Measurements from ENCODE around the gene DAPK2. TPM values are rescaled to one million over a fixed set of nuclear protein-coding genes. Genes with fewer than 3 reads are reported as not detected.

Gene DAPK2
- total and polyA plus RNA-seq, 2 donors from 2014 or later = 3.0 to 3.8 TPM

DNA sequence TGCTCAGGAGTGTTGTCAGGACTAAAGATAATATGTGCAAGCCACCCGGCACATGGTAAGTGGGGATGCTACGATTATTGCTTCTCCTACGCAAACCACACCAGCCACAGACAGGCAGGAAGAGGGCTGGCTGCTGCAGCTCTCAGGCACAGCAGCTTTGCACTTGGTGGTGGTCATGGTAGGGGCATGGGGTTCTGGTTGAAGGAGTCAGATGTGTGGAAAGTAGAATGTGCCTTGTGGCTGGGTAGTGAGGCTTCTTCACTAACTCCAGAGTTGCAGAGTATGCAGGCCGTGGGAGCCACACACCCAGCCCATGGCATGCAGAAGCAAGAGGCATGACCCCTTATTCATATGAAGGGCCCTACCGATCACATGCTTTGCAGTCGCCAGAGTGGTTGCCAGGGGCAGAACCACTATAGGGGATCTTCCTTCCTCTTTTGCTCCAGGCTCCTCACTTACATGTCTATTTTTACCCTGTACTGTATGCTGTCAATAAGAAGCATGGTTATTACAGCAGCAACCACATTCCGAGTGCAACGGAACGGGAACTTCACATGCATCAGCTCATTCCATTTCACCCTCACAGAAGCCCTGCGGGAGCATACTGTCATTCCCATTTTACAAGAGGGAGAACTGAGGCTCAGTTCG lies 153.4 kb downstream of the DAPK2 start:
- Histone ChIP-seq H3K9me3 (ENCODE audit: control insufficient read depth in 2 of 3, insufficient read depth in 1 of 3, low read length in 3 of 3) (no peaks in the 10 kb centered on the region), H3K9ac (ENCODE audit: low read length in 3 of 3) (no peak overlapping the region), H3K4me1 (ENCODE audit: control insufficient read depth in 2 of 3, insufficient read depth in 2 of 3, low read depth in 1 of 3, low read length in 3 of 3) (peaks cover 0 to 18% (median 2%) of the 10 kb centered on the region in 3 donors), H3K27ac (ENCODE audit: low read depth in 2 of 2, low read length in 2 of 2) (no peak overlapping the region), H3K27me3 (ENCODE audit: control insufficient read depth, insufficient read depth, low read length) (no peaks in the 10 kb centered on the region), H3K4me3 (ENCODE audit: low read length in 3 of 3) (no peak overlapping the region), H3K36me3 (ENCODE audit: control insufficient read depth in 2 of 3, insufficient read depth in 3 of 3, low read length in 3 of 3) (no peaks in the 10 kb centered on the region)
- DNase-seq (peak in 1 of 5 donors; percentile 71), FAIRE-seq (no peak)
- intact Hi-C loops (cut with DNase I) = loop anchor here (10.0 kb wide), 1 partner anchor 138 kb away; no protein-coding TSS in a partner anchor
- TF ChIP-seq, protein P1, sequence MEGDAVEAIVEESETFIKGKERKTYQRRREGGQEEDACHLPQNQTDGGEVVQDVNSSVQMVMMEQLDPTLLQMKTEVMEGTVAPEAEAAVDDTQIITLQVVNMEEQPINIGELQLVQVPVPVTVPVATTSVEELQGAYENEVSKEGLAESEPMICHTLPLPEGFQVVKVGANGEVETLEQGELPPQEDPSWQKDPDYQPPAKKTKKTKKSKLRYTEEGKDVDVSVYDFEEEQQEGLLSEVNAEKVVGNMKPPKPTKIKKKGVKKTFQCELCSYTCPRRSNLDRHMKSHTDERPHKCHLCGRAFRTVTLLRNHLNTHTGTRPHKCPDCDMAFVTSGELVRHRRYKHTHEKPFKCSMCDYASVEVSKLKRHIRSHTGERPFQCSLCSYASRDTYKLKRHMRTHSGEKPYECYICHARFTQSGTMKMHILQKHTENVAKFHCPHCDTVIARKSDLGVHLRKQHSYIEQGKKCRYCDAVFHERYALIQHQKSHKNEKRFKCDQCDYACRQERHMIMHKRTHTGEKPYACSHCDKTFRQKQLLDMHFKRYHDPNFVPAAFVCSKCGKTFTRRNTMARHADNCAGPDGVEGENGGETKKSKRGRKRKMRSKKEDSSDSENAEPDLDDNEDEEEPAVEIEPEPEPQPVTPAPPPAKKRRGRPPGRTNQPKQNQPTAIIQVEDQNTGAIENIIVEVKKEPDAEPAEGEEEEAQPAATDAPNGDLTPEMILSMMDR (IDR thresholded peaks at IDR 0.05; ENCODE audit: borderline replicate concordance, extremely low read depth, insufficient read depth) = no peak

DNA sequence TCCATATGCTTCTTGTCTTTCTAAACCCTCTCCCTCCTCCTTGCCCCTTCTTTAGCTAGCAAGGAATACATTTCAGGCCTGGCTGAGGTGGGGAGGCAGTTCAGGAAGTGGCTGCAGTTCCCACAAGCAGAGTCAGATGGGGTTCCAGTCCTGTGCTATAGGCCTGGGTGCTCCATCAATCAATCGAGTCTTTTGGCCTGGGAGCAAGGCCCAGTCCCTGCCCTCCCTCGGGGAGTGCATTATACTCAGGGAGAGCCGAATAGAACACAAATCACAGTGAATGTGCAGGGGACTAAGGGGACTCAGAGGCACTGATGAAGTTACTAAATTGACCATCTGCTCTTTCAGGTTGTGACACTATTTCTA lies 154.5 kb downstream of the DAPK2 start:
- DNase-seq (peak in 3 of 5 donors; percentile 19 to 75 (median 61)), FAIRE-seq (no peak)
- TF ChIP-seq, protein P1 (IDR thresholded peaks at IDR 0.05; ENCODE audit: borderline replicate concordance, extremely low read depth, insufficient read depth) = no peak
- Histone ChIP-seq H3K4me3 (ENCODE audit: low read length in 3 of 3) (no peak overlapping the region), H3K9me3 (ENCODE audit: control insufficient read depth in 2 of 3, insufficient read depth in 1 of 3, low read length in 3 of 3) (no peaks in the 10 kb centered on the region), H3K27me3 (ENCODE audit: control insufficient read depth, insufficient read depth, low read length) (no peaks in the 10 kb centered on the region), H3K36me3 (ENCODE audit: control insufficient read depth in 2 of 3, insufficient read depth in 3 of 3, low read length in 3 of 3) (no peaks in the 10 kb centered on the region), H3K4me1 (ENCODE audit: control insufficient read depth in 2 of 3, insufficient read depth in 2 of 3, low read depth in 1 of 3, low read length in 3 of 3) (peaks cover 0 to 16% (median 2%) of the 10 kb centered on the region in 3 donors), H3K27ac (ENCODE audit: low read depth in 2 of 2, low read length in 2 of 2) (no peak overlapping the region), H3K9ac (ENCODE audit: low read length in 3 of 3) (no peak overlapping the region)
- intact Hi-C loops (cut with DNase I) = loop anchor here (10.0 kb wide), 1 partner anchor 137 kb away; no protein-coding TSS in a partner anchor

DNA sequence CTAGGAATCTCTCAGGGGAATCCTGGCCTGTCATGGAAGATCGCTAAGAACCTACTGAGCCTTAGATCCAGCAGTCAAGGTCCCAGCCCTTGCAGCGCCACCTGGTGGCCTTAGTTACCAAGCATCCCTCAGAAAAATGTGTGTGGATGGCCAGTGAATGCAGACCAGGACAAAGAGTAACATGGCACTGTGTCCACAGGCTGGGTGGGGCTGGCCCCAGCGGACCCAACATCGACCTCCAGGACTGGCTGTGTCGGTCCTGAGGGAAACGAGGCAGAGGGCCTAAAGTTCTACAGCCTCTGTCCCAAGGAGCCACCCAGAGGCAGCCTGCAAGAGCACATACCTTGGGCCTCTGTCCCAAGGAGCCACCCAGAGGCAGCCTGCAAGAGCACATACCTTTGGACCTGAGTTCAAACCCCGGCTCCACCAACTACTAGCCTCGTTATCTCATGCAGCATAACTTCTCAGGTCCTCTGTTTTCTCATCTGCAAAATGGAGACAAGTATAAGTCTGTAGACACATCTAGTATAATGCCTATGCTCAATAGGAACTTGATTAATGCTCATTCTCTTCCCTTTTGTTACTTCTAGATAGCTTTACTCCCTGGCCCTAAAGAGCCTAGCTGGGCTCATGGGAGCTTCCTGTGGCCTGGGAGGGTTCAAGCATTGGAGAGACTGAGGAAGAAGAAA lies 155.1 kb downstream of the DAPK2 start:
- Histone ChIP-seq H3K36me3 (ENCODE audit: control insufficient read depth in 2 of 3, insufficient read depth in 3 of 3, low read length in 3 of 3) (no peaks in the 10 kb centered on the region), H3K9me3 (ENCODE audit: control insufficient read depth in 2 of 3, insufficient read depth in 1 of 3, low read length in 3 of 3) (no peaks in the 10 kb centered on the region)

More for the DNA sequence above, 155.1 kb downstream of the DAPK2 start:
- no peak for FAIRE-seq
- intact Hi-C loops (cut with DNase I) = loop anchor here (10.0 kb wide), 1 partner anchor 136 kb away; no protein-coding TSS in a partner anchor
- TF ChIP-seq, protein P1 (IDR thresholded peaks at IDR 0.05; ENCODE audit: borderline replicate concordance, extremely low read depth, insufficient read depth) = peak; percentile 83
- peak; percentile 76 to 87 (median 80) for DNase-seq
- Histone ChIP-seq H3K27ac (ENCODE audit: low read depth in 2 of 2, low read length in 2 of 2) (no peak overlapping the region), H3K9ac (ENCODE audit: low read length in 3 of 3) (no peak overlapping the region), H3K4me1 (ENCODE audit: control insufficient read depth in 2 of 3, insufficient read depth in 2 of 3, low read depth in 1 of 3, low read length in 3 of 3) (peaks cover 0 to 13% (median 2%) of the 10 kb centered on the region in 3 donors), H3K4me3 (ENCODE audit: low read length in 3 of 3) (no peak overlapping the region), H3K27me3 (ENCODE audit: control insufficient read depth, insufficient read depth, low read length) (no peaks in the 10 kb centered on the region)

Measured in kidney (tissue), 14 donors.